ENCODE results near the gene SNPH.
"Not testable (repeated sequence)": the region's sequence is repeated elsewhere in the genome, so short reads cannot be mapped to it uniquely, and the experiment has no call there.

The SNPH gene

GRCh38 chr20:1343446-1344124, 77.5 kb downstream of the SNPH start:
- not testable (repeated sequence) for DNase-seq

GRCh38 chr20:1345030-1345755, 79.1 kb downstream of the SNPH start:
- DNase-seq = no peak

GRCh38 chr20:1345756-1346093, 79.6 kb downstream of the SNPH start:
- no peak for DNase-seq

- DNase-seq = no peak
Measured at GRCh38 chr20:1346315-1346969, 80.3 kb downstream of the SNPH start.

GRCh38 chr20:1353956-1354355, 87.9 kb downstream of the SNPH start:
- no peak for DNase-seq

GRCh38 chr20:1357921-1358671, 92.0 kb downstream of the SNPH start:
- no peak for DNase-seq
